Activated CD4-positive, alpha-beta memory T cell treated with anti-CD3 and anti-CD28 coated beads for 36 hours (primary cell): ENCODE results near the gene PTPN23. TPM values are rescaled to one million over a fixed set of nuclear protein-coding genes. Genes with fewer than 3 reads are reported as not detected.

ENCODE experiments used
- CTCF ChIA-PET: fragments of 350-600 bp; sonication (Branson Sonifier 250); formaldehyde crosslinking; loops from one replicate; lab custom pipeline; 2021; ENCODE audit warnings: antibody characterized with exemption, inconsistent platforms; lab: Charles Lee
- POLR2A ChIA-PET: fragments of 350-600 bp; sonication (Branson Sonifier 250); formaldehyde crosslinking; loops from one replicate; lab custom pipeline; 2021; ENCODE audit warnings: antibody characterized with exemption; lab: Charles Lee
- DNase-seq: peaks from one replicate; pipeline ENCODE4 v3.0.0-alpha.2; 2020
- H3K27ac Mint-ChIP-seq: one replicate; pipeline ENCODE4 v1.8.0; 2021; ENCODE audit warnings: mixed read lengths
- H3K27me3 Mint-ChIP-seq: one replicate; pipeline ENCODE4 v1.8.0; 2021; ENCODE audit warnings: mixed read lengths
- H3K36me3 Mint-ChIP-seq: one replicate; pipeline ENCODE4 v1.8.0; 2021; ENCODE audit warnings: mixed read lengths
- H3K4me1 Mint-ChIP-seq: one replicate; pipeline ENCODE4 v1.8.0; 2021; ENCODE audit warnings: low read depth, mixed read lengths
- H3K4me3 Mint-ChIP-seq: one replicate; pipeline ENCODE4 v1.8.0; 2021; ENCODE audit warnings: mild to moderate bottlenecking, mixed read lengths
- H3K9me3 Mint-ChIP-seq: one replicate; pipeline ENCODE4 v1.8.0; 2021; ENCODE audit warnings: mixed read lengths
- intact Hi-C: fragments of 100-400 bp; cut with micrococcal nuclease; formaldehyde crosslinking; loops from one replicate; pipeline ENCODE4 v1.15.1; 2023
- total RNA-seq, 2 experiments: library from RNA; stranded (reverse); gene quantifications; one replicate each; pipeline ENCODE4 v1.2.3, GENCODE V29; 2021

Gene PTPN23
- total RNA-seq, 2 experiments from 2014 or later = 27.9 to 29.7 TPM

GRCh38 chr3:47425383-47425778, 44.6 kb downstream of the PTPN23 start:
- H3K4me1 Mint-ChIP-seq = peaks cover 12% of the 10 kb centered on the region
- intact Hi-C loops = no loop called here
- H3K9me3 Mint-ChIP-seq = no peaks in the 10 kb centered on the region
- no peaks in the 10 kb centered on the region for H3K27me3 Mint-ChIP-seq
- ChIA-PET CTCF (interaction anchor here (7.1 kb wide), 1 partner anchor 51 kb away, joined by 144 read pairs; the partner anchor contains the start of gene SCAP), POLR2A (interaction anchor here (1.1 kb wide), 1 partner anchor 9 kb away, joined by 3 read pairs; no protein-coding TSS in a partner anchor)
- peaks cover 7% of the 10 kb centered on the region for H3K36me3 Mint-ChIP-seq
- H3K27ac Mint-ChIP-seq = no peak overlapping the region
- no peak for DNase-seq
- no peak overlapping the region for H3K4me3 Mint-ChIP-seq

GRCh38 chr3:47425959-47426358, 45.1 kb downstream of the PTPN23 start:
- CTCF ChIA-PET = no interaction called here
- DNase-seq = no peak
- intact Hi-C loops = no loop called here

GRCh38 chr3:47427866-47428265, 47.0 kb downstream of the PTPN23 start:
- H3K4me3 Mint-ChIP-seq = no peak overlapping the region
- H3K4me1 Mint-ChIP-seq = peaks cover 5% of the 10 kb centered on the region
- H3K27ac Mint-ChIP-seq = no peak overlapping the region
- H3K9me3 Mint-ChIP-seq = no peaks in the 10 kb centered on the region
- peaks cover 8% of the 10 kb centered on the region for H3K36me3 Mint-ChIP-seq
- no peaks in the 10 kb centered on the region for H3K27me3 Mint-ChIP-seq
- ChIA-PET CTCF (interaction anchor here (1.5 kb wide), 1 partner anchor 49 kb away, joined by 3 read pairs; no protein-coding TSS in a partner anchor), POLR2A (no interaction called here)
- no peak for DNase-seq
- intact Hi-C loops = no loop called here

More at GRCh38 chr3:47425959-47426358, 45.1 kb downstream of the PTPN23 start:
- Mint-ChIP-seq H3K27ac (no peak overlapping the region), H3K4me1 (peaks cover 9% of the 10 kb centered on the region), H3K27me3 (no peaks in the 10 kb centered on the region), H3K9me3 (no peaks in the 10 kb centered on the region), H3K4me3 (no peak overlapping the region), H3K36me3 (peaks cover 7% of the 10 kb centered on the region)
- POLR2A ChIA-PET = no interaction called here

- POLR2A ChIA-PET = no interaction called here
- DNase-seq = no peak
- peaks cover 5% of the 10 kb centered on the region for H3K4me1 Mint-ChIP-seq
- H3K4me3 Mint-ChIP-seq = no peak overlapping the region
- H3K27ac Mint-ChIP-seq = no peak overlapping the region
- H3K9me3 Mint-ChIP-seq = no peaks in the 10 kb centered on the region
- peaks cover 9% of the 10 kb centered on the region for H3K36me3 Mint-ChIP-seq
- intact Hi-C loops = no loop called here
- H3K27me3 Mint-ChIP-seq = no peaks in the 10 kb centered on the region
- CTCF ChIA-PET = no interaction called here
Observed at GRCh38 chr3:47428662-47429061, 47.8 kb downstream of the PTPN23 start.

GRCh38 chr3:47429476-47430270, 48.9 kb downstream of the PTPN23 start:
- peaks cover 14% of the 10 kb centered on the region for H3K36me3 Mint-ChIP-seq
- no peaks in the 10 kb centered on the region for H3K9me3 Mint-ChIP-seq
- H3K27me3 Mint-ChIP-seq = no peaks in the 10 kb centered on the region
- intact Hi-C loops = no loop called here
- H3K27ac Mint-ChIP-seq = no peak overlapping the region
- H3K4me1 Mint-ChIP-seq = peaks cover 5% of the 10 kb centered on the region
- H3K4me3 Mint-ChIP-seq = no peak overlapping the region
- DNase-seq = no peak
- POLR2A ChIA-PET = no interaction called here
- CTCF ChIA-PET = interaction anchor here (1.5 kb wide), 1 partner anchor 9 kb away, joined by 3 read pairs; no protein-coding TSS in a partner anchor

GRCh38 chr3:47430606-47431005, 49.8 kb downstream of the PTPN23 start:
- peaks cover 14% of the 10 kb centered on the region for H3K36me3 Mint-ChIP-seq
- H3K4me1 Mint-ChIP-seq = peaks cover 5% of the 10 kb centered on the region
- POLR2A ChIA-PET = no interaction called here
- no peak for DNase-seq
- H3K27ac Mint-ChIP-seq = no peak overlapping the region
- CTCF ChIA-PET = interaction anchor here (1.0 to 1.9 kb wide), 3 partner anchors 9 to 11 kb away, joined by 3 to 5 read pairs (median 3); no protein-coding TSS in a partner anchor
- H3K27me3 Mint-ChIP-seq = no peaks in the 10 kb centered on the region
- intact Hi-C loops = no loop called here
- H3K4me3 Mint-ChIP-seq = no peak overlapping the region
- no peaks in the 10 kb centered on the region for H3K9me3 Mint-ChIP-seq

GRCh38 chr3:47431225-47431624, 50.4 kb downstream of the PTPN23 start:
- no peak for DNase-seq
- Mint-ChIP-seq H3K27me3 (no peaks in the 10 kb centered on the region), H3K9me3 (no peaks in the 10 kb centered on the region), H3K27ac (no peak overlapping the region), H3K36me3 (peaks cover 14% of the 10 kb centered on the region), H3K4me3 (no peak overlapping the region), H3K4me1 (peaks cover 5% of the 10 kb centered on the region)
- POLR2A ChIA-PET = no interaction called here
- intact Hi-C loops = no loop called here
- CTCF ChIA-PET = interaction anchor here (1.0 to 1.9 kb wide), 2 partner anchors 10 to 12 kb away, joined by 3 to 5 read pairs; no protein-coding TSS in a partner anchor

GRCh38 chr3:47432673-47433072, 51.9 kb downstream of the PTPN23 start:
- Mint-ChIP-seq H3K36me3 (peaks cover 14% of the 10 kb centered on the region), H3K9me3 (no peaks in the 10 kb centered on the region), H3K4me1 (peaks cover 5% of the 10 kb centered on the region), H3K27me3 (no peaks in the 10 kb centered on the region), H3K27ac (no peak overlapping the region), H3K4me3 (no peak overlapping the region)
- POLR2A ChIA-PET = no interaction called here
- intact Hi-C loops = no loop called here
- no peak for DNase-seq
- CTCF ChIA-PET = interaction anchor here (1.8 to 1.9 kb wide), 2 partner anchors 11 to 12 kb away, joined by 5 to 12 read pairs; no protein-coding TSS in a partner anchor

GRCh38 chr3:47433796-47434195, 53.0 kb downstream of the PTPN23 start:
- H3K9me3 Mint-ChIP-seq = no peaks in the 10 kb centered on the region
- H3K36me3 Mint-ChIP-seq = peaks cover 16% of the 10 kb centered on the region
- H3K27ac Mint-ChIP-seq = no peak overlapping the region
- no peaks in the 10 kb centered on the region for H3K27me3 Mint-ChIP-seq
- no peak overlapping the region for H3K4me3 Mint-ChIP-seq
- intact Hi-C loops = no loop called here
- ChIA-PET POLR2A (no interaction called here), CTCF (interaction anchor here (0.7 to 1.8 kb wide), 2 partner anchors 12 to 88 kb away, joined by 3 to 12 read pairs; no protein-coding TSS in a partner anchor)
- peaks cover 5% of the 10 kb centered on the region for H3K4me1 Mint-ChIP-seq
- DNase-seq = no peak

GRCh38 chr3:47434849-47435248, 54.0 kb downstream of the PTPN23 start:
- POLR2A ChIA-PET = no interaction called here

GRCh38 chr3:47436180-47436579, 55.4 kb downstream of the PTPN23 start:
- Mint-ChIP-seq H3K36me3 (peaks cover 25% of the 10 kb centered on the region), H3K27ac (no peak overlapping the region), H3K4me3 (no peak overlapping the region), H3K9me3 (no peaks in the 10 kb centered on the region), H3K4me1 (peaks cover 5% of the 10 kb centered on the region), H3K27me3 (no peaks in the 10 kb centered on the region)
- intact Hi-C loops = no loop called here
- DNase-seq = no peak
- POLR2A ChIA-PET = no interaction called here
- CTCF ChIA-PET = interaction anchor here (1.9 kb wide), 1 partner anchor 15 kb away, joined by 10 read pairs; no protein-coding TSS in a partner anchor

More at GRCh38 chr3:47434849-47435248, 54.0 kb downstream of the PTPN23 start:
- Mint-ChIP-seq H3K9me3 (no peaks in the 10 kb centered on the region), H3K4me1 (peaks cover 5% of the 10 kb centered on the region), H3K27me3 (no peaks in the 10 kb centered on the region), H3K27ac (no peak overlapping the region), H3K4me3 (no peak overlapping the region), H3K36me3 (peaks cover 23% of the 10 kb centered on the region)
- DNase-seq = no peak
- CTCF ChIA-PET = interaction anchor here (0.9 kb wide), 1 partner anchor 14 kb away, joined by 3 read pairs; no protein-coding TSS in a partner anchor
- intact Hi-C loops = no loop called here

- no peaks in the 10 kb centered on the region for H3K9me3 Mint-ChIP-seq
Observed at GRCh38 chr3:47440131-47440530, 59.3 kb downstream of the PTPN23 start.

More at GRCh38 chr3:47440131-47440530, 59.3 kb downstream of the PTPN23 start:
- Mint-ChIP-seq H3K27ac (no peak overlapping the region), H3K4me1 (peaks cover 13% of the 10 kb centered on the region), H3K27me3 (no peaks in the 10 kb centered on the region), H3K36me3 (peaks cover 15% of the 10 kb centered on the region), H3K4me3 (no peak overlapping the region)
- ChIA-PET CTCF (interaction anchor here (0.9 kb wide), 1 partner anchor 550 kb away, joined by 3 read pairs; no protein-coding TSS in a partner anchor), POLR2A (no interaction called here)
- DNase-seq = no peak
- intact Hi-C loops = no loop called here
